ENCODE results near the gene ZSCAN21.

The ZSCAN21 gene

GRCh38 chr7:100051611-100052010 is 2.0 kb downstream of the ZSCAN21 start:
- H3K27ac ChIP-seq, result no peak overlapping the region
- TF ChIP-seq ZFX (IDR thresholded peaks at IDR 0.05), result no peak
- TF ChIP-seq, protein P1, sequence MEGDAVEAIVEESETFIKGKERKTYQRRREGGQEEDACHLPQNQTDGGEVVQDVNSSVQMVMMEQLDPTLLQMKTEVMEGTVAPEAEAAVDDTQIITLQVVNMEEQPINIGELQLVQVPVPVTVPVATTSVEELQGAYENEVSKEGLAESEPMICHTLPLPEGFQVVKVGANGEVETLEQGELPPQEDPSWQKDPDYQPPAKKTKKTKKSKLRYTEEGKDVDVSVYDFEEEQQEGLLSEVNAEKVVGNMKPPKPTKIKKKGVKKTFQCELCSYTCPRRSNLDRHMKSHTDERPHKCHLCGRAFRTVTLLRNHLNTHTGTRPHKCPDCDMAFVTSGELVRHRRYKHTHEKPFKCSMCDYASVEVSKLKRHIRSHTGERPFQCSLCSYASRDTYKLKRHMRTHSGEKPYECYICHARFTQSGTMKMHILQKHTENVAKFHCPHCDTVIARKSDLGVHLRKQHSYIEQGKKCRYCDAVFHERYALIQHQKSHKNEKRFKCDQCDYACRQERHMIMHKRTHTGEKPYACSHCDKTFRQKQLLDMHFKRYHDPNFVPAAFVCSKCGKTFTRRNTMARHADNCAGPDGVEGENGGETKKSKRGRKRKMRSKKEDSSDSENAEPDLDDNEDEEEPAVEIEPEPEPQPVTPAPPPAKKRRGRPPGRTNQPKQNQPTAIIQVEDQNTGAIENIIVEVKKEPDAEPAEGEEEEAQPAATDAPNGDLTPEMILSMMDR (conservative IDR thresholded peaks at IDR 0.05), result no peak

DNA sequence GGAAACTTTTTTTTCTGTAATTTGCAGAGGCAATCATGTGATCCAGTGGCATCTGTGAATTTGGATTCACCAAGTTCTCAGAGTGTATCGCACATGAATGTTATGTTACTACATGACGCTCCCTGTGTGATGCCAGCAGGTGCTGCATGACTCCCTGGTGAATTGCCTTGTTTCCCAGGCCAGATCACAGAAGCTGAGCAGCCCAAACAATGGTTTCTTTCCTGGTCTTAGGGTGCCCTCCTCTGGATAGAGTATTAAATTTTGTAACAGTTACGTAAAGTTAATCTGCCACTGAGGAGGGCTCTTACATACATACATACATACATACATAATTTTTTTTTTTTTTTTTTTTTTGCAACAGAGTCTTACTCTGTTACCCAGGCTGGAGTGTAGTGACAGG is 3.6 kb downstream of the ZSCAN21 start:
- TF ChIP-seq, protein P1 (conservative IDR thresholded peaks at IDR 0.05), result no peak
- TF ChIP-seq ZFX (IDR thresholded peaks at IDR 0.05), result no peak
- no peak overlapping the region for H3K27ac ChIP-seq

- no peak overlapping the region for H3K27ac ChIP-seq
- TF ChIP-seq, protein P1 (conservative IDR thresholded peaks at IDR 0.05), result no peak
- TF ChIP-seq ZFX (IDR thresholded peaks at IDR 0.05), result no peak
Observed at GRCh38 chr7:100057006-100057405, 7.4 kb downstream of the ZSCAN21 start.

GRCh38 chr7:100059251-100059739 is 9.7 kb downstream of the ZSCAN21 start:
- no peak overlapping the region for H3K27ac ChIP-seq
- TF ChIP-seq, protein P1 (conservative IDR thresholded peaks at IDR 0.05), result no peak
- TF ChIP-seq ZFX (IDR thresholded peaks at IDR 0.05), result no peak

- H3K27ac ChIP-seq, result no peak overlapping the region
- TF ChIP-seq ZFX (IDR thresholded peaks at IDR 0.05), result no peak
- TF ChIP-seq, protein P1 (conservative IDR thresholded peaks at IDR 0.05), result no peak
Observed at GRCh38 chr7:100061518-100062193, 12.1 kb downstream of the ZSCAN21 start.

- no peak for TF ChIP-seq ZFX (IDR thresholded peaks at IDR 0.05)
- TF ChIP-seq, protein P1 (conservative IDR thresholded peaks at IDR 0.05), result no peak
- no peak overlapping the region for H3K27ac ChIP-seq
Observed at GRCh38 chr7:100063376-100063775, 13.8 kb downstream of the ZSCAN21 start.

- H3K27ac ChIP-seq, result no peak overlapping the region
- 0 out of 2 replicates have a peak, but pooled peaks have one; percentile 19 for TF ChIP-seq ZFX (IDR thresholded peaks at IDR 0.05)
- TF ChIP-seq, protein P1 (conservative IDR thresholded peaks at IDR 0.05), result no peak
Observed at GRCh38 chr7:100064162-100064561, 14.6 kb downstream of the ZSCAN21 start.
